ENCODE results near the gene SHISA4.

DNA sequence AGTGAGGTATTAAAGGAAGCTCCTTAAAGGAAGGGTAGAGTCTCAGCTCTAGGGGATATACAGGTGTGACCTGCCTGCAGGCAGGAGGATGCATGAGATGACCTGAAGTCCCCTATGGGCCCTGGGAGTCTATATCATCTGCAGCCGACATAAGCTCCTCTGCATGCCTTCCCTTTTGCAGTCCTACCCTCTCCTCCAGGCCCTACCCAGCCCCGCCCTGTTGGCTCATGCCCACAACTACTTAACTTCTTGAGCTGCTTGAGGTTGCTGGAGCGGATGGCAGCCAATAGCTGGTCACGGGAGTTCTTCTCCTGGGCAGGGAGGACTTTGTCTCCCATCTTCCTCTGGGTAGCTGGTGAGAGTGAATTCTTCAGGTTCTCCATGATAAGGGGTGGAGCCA lies 10.3 kb downstream of the SHISA4 start:
- TF ChIP-seq POLR2A (IDR thresholded peaks at IDR 0.05; ENCODE audit: low read depth, low read length) (no peak), POLR2AphosphoS5 (IDR thresholded peaks at IDR 0.05; ENCODE audit: low read depth, low read length) (no peak)

Data from GM12892 (cell line).